Mesodermal cell (in vitro differentiated cells): ENCODE measurements around the gene MANBA.
"Not testable (repeated sequence)": the region's sequence is repeated elsewhere in the genome, so short reads cannot be mapped to it uniquely, and the experiment has no call there.

Source experiments
- H3K27ac ChIP-seq: 2 replicates; pipeline ENCODE4 v1.7.0; 2013; ENCODE audit warnings: mild to moderate bottlenecking, low read depth, low read length, moderate library complexity; ENCODE audit not compliant: severe bottlenecking
- H3K36me3 ChIP-seq: 2 replicates; pipeline ENCODE4 v1.7.1; 2013; ENCODE audit warnings: mild to moderate bottlenecking, low read length, moderate library complexity; ENCODE audit not compliant: control insufficient read depth, insufficient read depth
- H3K4me1 ChIP-seq: one replicate; pipeline ENCODE4 v1.7.1; 2013; ENCODE audit warnings: mild to moderate bottlenecking, low read length; ENCODE audit not compliant: insufficient read depth, control insufficient read depth, poor library complexity, severe bottlenecking
- H3K4me3 ChIP-seq: 2 replicates; pipeline ENCODE4 v1.7.0; 2013; ENCODE audit warnings: low read length, control low read depth, mild to moderate bottlenecking; ENCODE audit not compliant: insufficient read depth, poor library complexity, severe bottlenecking; ENCODE audit errors: extremely low read depth
- H3K9me3 ChIP-seq: 2 replicates; pipeline ENCODE4 v1.7.1; 2013; ENCODE audit warnings: mild to moderate bottlenecking, low read length, moderate library complexity; ENCODE audit not compliant: control insufficient read depth
- WGBS, 2 experiments: methylation state at CpG; one replicate each; pipeline ENCODE4 v1.1.5; 2013; ENCODE audit warnings: missing lambda C conversion rate in 2 of 2; ENCODE audit not compliant: insufficient coverage in 2 of 2; 5-methylcytosine and 5-hydroxymethylcytosine counted together

MANBA gene

GRCh38 chr4:102620697-102621497 lies 139.9 kb downstream of the MANBA start:
- peaks cover 17% of the 10 kb centered on the region for H3K4me1 ChIP-seq
- no peak overlapping the region for H3K4me3 ChIP-seq
- peak overlapping the region; percentile 58 for H3K27ac ChIP-seq
- no peaks in the 10 kb centered on the region for H3K9me3 ChIP-seq
- 69 to 82% methylated on average over 4 to 6 of the region's 8 CpGs for WGBS, 2 experiments
- H3K36me3 ChIP-seq = peaks cover 12% of the 10 kb centered on the region

DNA sequence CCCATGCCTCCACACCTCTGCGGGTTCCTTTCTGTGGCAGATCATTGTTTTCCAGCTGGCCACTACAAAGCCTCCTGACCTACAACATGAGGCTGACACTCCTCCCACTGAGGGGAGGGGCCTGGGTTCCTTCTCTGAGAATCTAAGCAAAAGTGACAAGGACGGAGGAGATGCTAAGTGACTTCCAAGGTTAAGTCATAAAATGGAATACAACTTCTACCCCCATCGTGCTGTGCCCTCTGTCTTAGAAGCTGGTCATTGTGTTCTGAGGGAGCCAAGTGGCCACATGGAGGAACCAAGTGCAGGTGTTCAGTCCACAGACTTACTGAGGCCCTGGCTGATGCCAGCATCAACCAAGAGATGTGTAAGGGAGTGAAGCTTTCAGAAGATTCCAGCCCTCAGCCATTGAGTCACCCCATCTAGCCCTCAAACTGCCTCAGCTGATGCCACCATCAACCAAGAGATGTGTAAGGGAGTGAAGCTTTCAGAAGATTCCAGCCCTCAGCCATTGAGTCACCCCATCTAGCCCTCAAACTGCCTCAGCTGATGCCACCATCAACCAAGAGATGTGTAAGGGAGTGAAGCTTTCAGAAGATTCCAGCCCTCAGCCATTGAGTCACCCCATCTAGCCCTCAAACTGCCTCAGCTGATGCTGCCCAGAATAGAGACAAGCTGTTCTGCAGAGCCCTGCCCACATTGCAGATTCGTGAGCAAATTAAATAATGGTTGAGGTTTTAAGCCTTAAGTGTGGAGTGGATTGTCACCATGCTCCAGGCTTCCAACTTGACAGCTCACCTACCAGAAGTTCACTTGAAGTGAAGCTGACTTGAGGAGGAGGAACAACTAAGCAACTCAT lies 140.8 kb downstream of the MANBA start:
- peaks cover 15% of the 10 kb centered on the region for H3K36me3 ChIP-seq
- peaks cover 17% of the 10 kb centered on the region for H3K4me1 ChIP-seq
- 75 to 87% methylated on average over 1 to 3 of the region's 4 CpGs for WGBS, 2 experiments
- not testable (repeated sequence) for H3K9me3 ChIP-seq, H3K4me3 ChIP-seq, H3K27ac ChIP-seq

DNA sequence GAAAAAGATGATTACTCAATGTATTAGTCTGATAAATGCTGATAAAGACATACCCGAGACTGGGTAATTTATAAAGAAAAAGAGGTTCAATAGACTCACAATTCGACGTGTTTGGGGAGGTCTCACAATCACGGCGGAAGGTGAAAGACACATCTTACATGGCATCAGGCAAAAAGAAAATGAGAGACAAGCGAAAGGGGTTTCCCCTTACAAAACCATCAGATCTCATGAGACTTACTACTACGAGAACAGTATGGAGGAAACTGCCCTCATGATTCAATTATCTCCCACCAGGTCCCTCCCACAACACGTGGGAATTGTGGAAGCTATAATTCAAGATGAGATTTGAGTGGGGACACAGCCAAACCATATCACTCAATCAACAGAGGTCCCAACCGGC lies 141.7 kb downstream of the MANBA start:
- peaks cover 25% of the 10 kb centered on the region for H3K36me3 ChIP-seq
- H3K4me3 ChIP-seq = not testable (repeated sequence)
- WGBS, 2 experiments = 84 to 98% methylated on average over 4 to 6 of the region's 9 CpGs

DNA sequence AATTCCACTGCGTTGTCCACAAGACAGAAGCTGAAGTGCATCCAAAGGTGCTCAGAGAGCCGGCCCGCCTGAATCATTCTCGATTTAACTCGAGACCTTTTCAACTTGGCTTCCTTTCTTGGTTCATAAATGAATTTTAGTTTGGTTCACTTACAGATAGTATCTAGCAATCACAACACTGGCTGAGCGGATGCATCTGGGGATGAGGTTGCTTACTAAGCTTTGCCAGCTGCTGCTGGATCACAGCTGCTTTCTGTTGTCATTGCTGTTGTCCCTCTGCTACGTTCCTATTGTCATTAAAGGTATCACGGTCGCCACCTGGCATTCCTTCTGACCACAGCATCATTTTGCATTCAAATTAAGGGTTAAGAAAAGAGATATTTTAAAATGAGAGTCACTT lies 144.1 kb downstream of the MANBA start:
- WGBS, 2 experiments = 87 to 96% methylated on average over 5 to 6 of the region's 9 CpGs
- H3K27ac ChIP-seq = no peak overlapping the region
- peaks cover 49% of the 10 kb centered on the region for H3K36me3 ChIP-seq
- H3K4me3 ChIP-seq = no peak overlapping the region
- no peaks in the 10 kb centered on the region for H3K9me3 ChIP-seq
- H3K4me1 ChIP-seq = peaks cover 21% of the 10 kb centered on the region

More for the DNA sequence above, 141.7 kb downstream of the MANBA start:
- not testable (repeated sequence) for H3K27ac ChIP-seq, H3K9me3 ChIP-seq
- peaks cover 24% of the 10 kb centered on the region for H3K4me1 ChIP-seq

GRCh38 chr4:102614801-102615200 lies 146.0 kb downstream of the MANBA start:
- peaks cover 67% of the 10 kb centered on the region for H3K36me3 ChIP-seq
- H3K27ac ChIP-seq = no peak overlapping the region
- H3K9me3 ChIP-seq = no peaks in the 10 kb centered on the region
- H3K4me3 ChIP-seq = no peak overlapping the region
- peaks cover 7% of the 10 kb centered on the region for H3K4me1 ChIP-seq
- WGBS, 2 experiments = 86 to 93% methylated on average over 8 of the region's 9 CpGs

DNA sequence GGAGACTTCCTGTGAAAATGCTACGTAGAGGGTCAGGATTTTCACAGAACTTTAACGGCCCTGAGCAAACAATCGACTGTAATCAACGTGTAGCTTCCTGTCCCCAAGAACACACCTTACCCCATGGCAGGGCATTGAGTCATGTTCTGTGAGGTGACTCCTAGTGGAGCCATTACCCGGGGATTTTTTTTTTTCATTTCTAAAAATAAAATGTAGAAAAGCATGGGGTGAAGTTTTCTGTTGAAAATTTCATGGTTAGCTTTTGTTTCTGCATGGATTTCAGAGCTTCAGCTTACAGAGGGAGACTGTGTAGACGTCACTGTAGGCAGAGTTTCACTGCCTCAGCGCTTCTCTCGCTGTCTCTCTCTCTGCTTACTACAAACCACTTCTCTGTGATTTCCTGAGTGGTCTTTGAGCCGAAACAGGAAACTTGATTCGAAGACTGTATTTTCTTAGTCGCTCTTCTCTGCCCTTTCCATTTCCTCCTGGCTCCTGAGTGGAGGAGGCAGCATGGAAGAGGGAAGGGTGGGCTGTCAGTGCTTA lies 147.9 kb downstream of the MANBA start:
- Histone ChIP-seq H3K4me1 (peaks cover 7% of the 10 kb centered on the region), H3K9me3 (no peaks in the 10 kb centered on the region), H3K4me3 (no peak overlapping the region), H3K27ac (peak overlapping the region; percentile 10), H3K36me3 (peaks cover 74% of the 10 kb centered on the region)
- 87 to 92% methylated on average over 7 to 9 of the region's 11 CpGs for WGBS, 2 experiments

GRCh38 chr4:102612210-102612609 lies 148.6 kb downstream of the MANBA start:
- Histone ChIP-seq H3K36me3 (peaks cover 76% of the 10 kb centered on the region), H3K27ac (no peak overlapping the region)
- 89 to 100% methylated on average over 2 of the region's 2 CpGs for WGBS, 2 experiments

GRCh38 chr4:102610476-102610875 lies 150.3 kb downstream of the MANBA start:
- peaks cover 13% of the 10 kb centered on the region for H3K4me1 ChIP-seq
- no peaks in the 10 kb centered on the region for H3K9me3 ChIP-seq
- peaks cover 75% of the 10 kb centered on the region for H3K36me3 ChIP-seq
- H3K4me3 ChIP-seq = no peak overlapping the region
- WGBS, 2 experiments = 86 to 90% methylated on average over 2 to 3 of the region's 3 CpGs
- H3K27ac ChIP-seq = no peak overlapping the region

More at GRCh38 chr4:102612210-102612609, 148.6 kb downstream of the MANBA start:
- no peaks in the 10 kb centered on the region for H3K9me3 ChIP-seq
- H3K4me1 ChIP-seq = peaks cover 12% of the 10 kb centered on the region
- H3K4me3 ChIP-seq = no peak overlapping the region

- no peak overlapping the region for H3K27ac ChIP-seq
- H3K36me3 ChIP-seq = peaks cover 72% of the 10 kb centered on the region
- peaks cover 13% of the 10 kb centered on the region for H3K4me1 ChIP-seq
- H3K4me3 ChIP-seq = no peak overlapping the region
- H3K9me3 ChIP-seq = no peaks in the 10 kb centered on the region
Observed at GRCh38 chr4:102610007-102610406, 150.8 kb downstream of the MANBA start.

DNA sequence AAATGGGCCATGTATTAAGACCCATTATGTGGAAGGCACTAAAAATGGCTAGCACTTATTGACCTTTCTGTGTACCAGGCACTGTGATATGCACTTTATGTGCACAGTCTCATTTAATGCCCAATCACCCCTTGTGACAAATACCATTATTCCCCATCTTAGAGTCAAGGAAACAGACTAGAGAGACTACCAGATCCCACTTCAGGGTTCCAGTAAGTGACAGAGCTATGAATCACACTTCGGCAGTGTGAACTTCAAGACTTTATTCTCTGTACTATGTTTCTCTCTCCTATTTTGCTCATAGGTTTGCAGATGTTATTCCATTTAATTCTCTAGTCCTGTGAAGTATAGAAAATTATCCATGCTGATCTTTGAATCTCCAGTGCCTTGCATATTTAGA lies 152.6 kb downstream of the MANBA start:
- H3K36me3 ChIP-seq = peaks cover 68% of the 10 kb centered on the region
- 100% methylated on average over 1 of the region's 1 CpG; no CpG with 5 or more reads in 1 of the 2 experiments for WGBS, 2 experiments
- no peak overlapping the region for H3K27ac ChIP-seq
- no peak overlapping the region for H3K4me3 ChIP-seq
- H3K9me3 ChIP-seq = no peaks in the 10 kb centered on the region
- H3K4me1 ChIP-seq = peaks cover 6% of the 10 kb centered on the region
